ENCODE data around the gene ZNF683. TPM values are rescaled to one million over a fixed set of nuclear protein-coding genes. Genes with fewer than 3 reads are reported as not detected.

Gene ZNF683
- total and polyA plus RNA-seq, 4 donors: 0.09 to 0.17 TPM; not detected in 2

- H3K36me3 ChIP-seq (ENCODE audit: control insufficient read depth in 4 of 4, insufficient read depth in 3 of 4, low read depth in 1 of 4, low read length in 3 of 4): no peaks in the 10 kb centered on the region
- no peaks in the 10 kb centered on the region for H3K9me3 ChIP-seq (ENCODE audit: control insufficient read depth in 4 of 4, low read length in 3 of 4)
- H3K4me3 ChIP-seq (ENCODE audit: low read depth in 1 of 3, low read length in 3 of 3): no peak overlapping the region
- H3K4me1 ChIP-seq (ENCODE audit: control insufficient read depth in 4 of 4, insufficient read depth in 4 of 4, low read length in 3 of 4): no peaks in the 10 kb centered on the region
- no peak for DNase-seq (ENCODE audit: low spot score)
- no peak overlapping the region for H3K27ac ChIP-seq (ENCODE audit: low read depth in 1 of 2, low read length in 2 of 2)
- no peak for TF ChIP-seq FOXA2 (IDR thresholded peaks at IDR 0.05)
- no peak for TF ChIP-seq ATF3 (IDR thresholded peaks at IDR 0.05)
- TF ChIP-seq RAD21 (IDR thresholded peaks at IDR 0.05): no peak
- no peak for TF ChIP-seq GABPA (IDR thresholded peaks at IDR 0.05 in 1 of 2, conservative IDR thresholded peaks at IDR 0.05 in 1 of 2)
- TF ChIP-seq NR2F2 (IDR thresholded peaks at IDR 0.05): no peak
- TF ChIP-seq YY1 (IDR thresholded peaks at IDR 0.05): no peak
- TF ChIP-seq EGR1 (IDR thresholded peaks at IDR 0.05; ENCODE audit: low read depth in 2 of 2): no peak
- TF ChIP-seq RXRA (IDR thresholded peaks at IDR 0.05): no peak
- no peak for TF ChIP-seq JUND (IDR thresholded peaks at IDR 0.05)
- no peak for TF ChIP-seq ZBTB33 (IDR thresholded peaks at IDR 0.05)
- no peak for TF ChIP-seq CTCF (IDR thresholded peaks at IDR 0.05; ENCODE audit: low read depth, low read length, missing input control)
- no peak for TF ChIP-seq MAX (IDR thresholded peaks at IDR 0.05)
- TF ChIP-seq FOXA1 (IDR thresholded peaks at IDR 0.05): no peak
- no peak for TF ChIP-seq SP1 (IDR thresholded peaks at IDR 0.05)
- TF ChIP-seq HNF4A (conservative IDR thresholded peaks at IDR 0.05): no peak
- no peak for TF ChIP-seq HNF4G (IDR thresholded peaks at IDR 0.05)
- TF ChIP-seq TAF1 (conservative IDR thresholded peaks at IDR 0.05): no peak
- no peak for TF ChIP-seq REST (IDR thresholded peaks at IDR 0.05)
- H3K9ac ChIP-seq (ENCODE audit: low read depth in 1 of 2, low read length in 2 of 2): no peak overlapping the region
- 83% methylated on average over 5 of the region's 5 CpGs for WGBS
- H3K27me3 ChIP-seq (ENCODE audit: control insufficient read depth in 4 of 4, insufficient read depth in 4 of 4, low read length in 3 of 4): no peaks in the 10 kb centered on the region
These were observed 58.0 kb downstream of the ZNF683 start for GRCh38 chr1:26314501-26314900.

Other genes with a start within 250 kb of the ZNF683 start
- under 1 TPM; 0.14 to 0.50 TPM for gene FAM110D, start 213.7 kb downstream of the ZNF683 start, total RNA-seq
- gene FAM110D, start 213.7 kb downstream of the ZNF683 start, polyA plus RNA-seq: under 1 TPM; 0.10 to 0.39 TPM
- gene C1orf232, start 203.8 kb downstream of the ZNF683 start, total RNA-seq: not detected
- not detected for gene C1orf232, start 203.8 kb downstream of the ZNF683 start, polyA plus RNA-seq
- gene ZNF593, start 202.8 kb downstream of the ZNF683 start, total RNA-seq: 10 to 100 TPM in 1 of 2 donors, 1 to 10 TPM in 1; 5.7 to 15.7 TPM
- gene ZNF593, start 202.8 kb downstream of the ZNF683 start, polyA plus RNA-seq: 10 to 100 TPM; 44.8 to 81.4 TPM
- not detected for gene ZNF593OS, start 200.9 kb downstream of the ZNF683 start, total RNA-seq
- gene ZNF593OS, start 200.9 kb downstream of the ZNF683 start, polyA plus RNA-seq: under 1 TPM; 0.10 to 0.32 TPM
- 1 to 10 TPM in 1 of 2 donors, under 1 TPM in 1; 0.56 to 1.2 TPM for gene CNKSR1, start 195.3 kb downstream of the ZNF683 start, total RNA-seq
- gene CNKSR1, start 195.3 kb downstream of the ZNF683 start, polyA plus RNA-seq: 1 to 10 TPM in 1 of 2 donors, under 1 TPM in 1; 0.48 to 2.2 TPM
- not detected for gene CATSPER4, start 182.1 kb downstream of the ZNF683 start, total RNA-seq
- gene CATSPER4, start 182.1 kb downstream of the ZNF683 start, polyA plus RNA-seq: not detected
- gene CEP85, start 138.6 kb downstream of the ZNF683 start, total RNA-seq: 10 to 100 TPM in 1 of 2 donors, 1 to 10 TPM in 1; 7.3 to 14.6 TPM
- 1 to 10 TPM; 2.6 to 3.4 TPM for gene CEP85, start 138.6 kb downstream of the ZNF683 start, polyA plus RNA-seq
- 10 to 100 TPM in 1 of 2 donors, 1 to 10 TPM in 1; 4.5 to 10.0 TPM for gene SH3BGRL3, start 92.7 kb downstream of the ZNF683 start, total RNA-seq
- gene SH3BGRL3, start 92.7 kb downstream of the ZNF683 start, polyA plus RNA-seq: 10 to 100 TPM; 36.0 to 93.2 TPM
- 1 to 10 TPM; 3.0 to 9.5 TPM for gene UBXN11, start 66.1 kb downstream of the ZNF683 start, total RNA-seq
- gene UBXN11, start 66.1 kb downstream of the ZNF683 start, polyA plus RNA-seq: 1 to 10 TPM; 5.7 to 8.9 TPM
- gene CD52, start 54.8 kb downstream of the ZNF683 start, total RNA-seq: 1 to 10 TPM; 1.7 to 4.0 TPM
- gene CD52, start 54.8 kb downstream of the ZNF683 start, polyA plus RNA-seq: 10 to 100 TPM; 13.8 to 16.4 TPM
- under 1 TPM; under 0.01 TPM for gene CRYBG2, start 18.6 kb downstream of the ZNF683 start, total RNA-seq
- under 1 TPM in 1 of 2 donors, not detected in 1; 0.12 TPM for gene CRYBG2, start 18.6 kb downstream of the ZNF683 start, polyA plus RNA-seq
- not detected for gene LIN28A, start 38.1 kb upstream of the ZNF683 start, total RNA-seq
- not detected for gene LIN28A, start 38.1 kb upstream of the ZNF683 start, polyA plus RNA-seq
- 10 to 100 TPM; 10.6 to 19.7 TPM for gene DHDDS, start 59.6 kb upstream of the ZNF683 start, total RNA-seq
- gene DHDDS, start 59.6 kb upstream of the ZNF683 start, polyA plus RNA-seq: 10 to 100 TPM; 13.5 to 21.7 TPM
- 100 to 1,000 TPM in 1 of 2 donors, 10 to 100 TPM in 1; 51.8 to 218 TPM for gene HMGN2, start 99.7 kb upstream of the ZNF683 start, total RNA-seq
- gene HMGN2, start 99.7 kb upstream of the ZNF683 start, polyA plus RNA-seq: 100 to 1,000 TPM in 1 of 2 donors, 10 to 100 TPM in 1; 81.8 to 183 TPM
- gene RPS6KA1, start 157.0 kb upstream of the ZNF683 start, total RNA-seq: 10 to 100 TPM in 1 of 2 donors, 1 to 10 TPM in 1; 9.7 to 26.8 TPM
- gene RPS6KA1, start 157.0 kb upstream of the ZNF683 start, polyA plus RNA-seq: 1 to 10 TPM; 4.0 to 5.1 TPM

Data from liver (tissue), 9 donors.